Hepatocyte (in vitro differentiated cells): Measurements from ENCODE around the gene LOC101059915.
"Not testable (repeated sequence)": the region's sequence is repeated elsewhere in the genome, so short reads cannot be mapped to it uniquely, and the experiment has no call there.

Source experiments
- DNase-seq: peaks from one replicate; pipeline ENCODE4 v3.0.0-alpha.2; 2016; ENCODE audit warnings: low spot score
- H2AFZ ChIP-seq: fragments of 200-600 bp; sonication (generic); 2 replicates; pipeline ENCODE4 v1.6.0; 2016; ENCODE audit warnings: antibody characterized with exemption, mild to moderate bottlenecking
- H3K27ac ChIP-seq: fragments of 200-600 bp; sonication (generic); 2 replicates; pipeline ENCODE4 v1.5.1; 2016; ENCODE audit warnings: mild to moderate bottlenecking
- H3K27me3 ChIP-seq: fragments of 200-600 bp; sonication (generic); 2 replicates; pipeline ENCODE4 v1.6.1; 2016
- H3K36me3 ChIP-seq: fragments of 200-600 bp; sonication (generic); replicated peaks from 2 replicates; pipeline ENCODE4 v1.5.1; 2016; ENCODE audit warnings: low read depth; ENCODE audit not compliant: insufficient read depth
- H3K4me1 ChIP-seq: fragments of 200-600 bp; sonication (generic); 2 replicates; pipeline ENCODE4 v1.5.1; 2016; ENCODE audit warnings: mild to moderate bottlenecking, moderate library complexity; ENCODE audit not compliant: insufficient read depth
- H3K4me2 ChIP-seq: fragments of 200-600 bp; sonication (generic); 2 replicates; pipeline ENCODE4 v1.6.0; 2016
- H3K4me3 ChIP-seq: fragments of 200-600 bp; sonication (generic); 2 replicates; pipeline ENCODE4 v1.5.1; 2016; ENCODE audit warnings: mild to moderate bottlenecking
- H3K79me2 ChIP-seq: fragments of 200-600 bp; sonication (generic); 2 replicates; pipeline ENCODE4 v1.6.0; 2017; ENCODE audit warnings: mild to moderate bottlenecking
- H3K9me2 ChIP-seq: fragments of 200-600 bp; sonication (generic); replicated peaks from 2 replicates; pipeline ENCODE4 v1.6.0; 2017; ENCODE audit warnings: mild to moderate bottlenecking; ENCODE audit not compliant: insufficient read depth
- H3K9me3 ChIP-seq: fragments of 200-600 bp; sonication (generic); 2 replicates; pipeline ENCODE4 v1.5.1; 2016; ENCODE audit warnings: low read depth, mild to moderate bottlenecking
- H4K20me1 ChIP-seq: fragments of 200-600 bp; sonication (generic); 2 replicates; pipeline ENCODE4 v1.6.0; 2016; ENCODE audit warnings: mild to moderate bottlenecking; ENCODE audit not compliant: insufficient read depth, poor library complexity, severe bottlenecking
- EZH2 ChIP-seq: fragments of 200-600 bp; sonication (generic); IDR thresholded peaks from 2 replicates; pipeline ENCODE4 v1.6.1; 2016; ENCODE audit warnings: antibody characterized with exemption, mild to moderate bottlenecking, borderline replicate concordance
- EZH2phosphoT487 ChIP-seq: fragments of 200-600 bp; sonication (generic); IDR thresholded peaks from one replicate; pipeline ENCODE4 v1.6.1; 2018; ENCODE audit warnings: antibody characterized with exemption, mild to moderate bottlenecking, low read depth, moderate library complexity; ENCODE audit not compliant: unreplicated experiment, severe bottlenecking
- WGBS: methylation state at CpG from one replicate; pipeline ENCODE4 v1.1.6; 2016; ENCODE audit warnings: low lambda C conversion rate; ENCODE audit errors: missing lambda C conversion rate; 5-methylcytosine and 5-hydroxymethylcytosine counted together
- TF ChIP-seq, protein P1 (sequence below): fragments of 200-600 bp; sonication (generic); IDR thresholded peaks from 2 replicates; pipeline ENCODE4 v1.5.1; 2016; ENCODE audit warnings: antibody characterized with exemption, mild to moderate bottlenecking; ENCODE audit not compliant: poor library complexity

The LOC101059915 gene

DNA sequence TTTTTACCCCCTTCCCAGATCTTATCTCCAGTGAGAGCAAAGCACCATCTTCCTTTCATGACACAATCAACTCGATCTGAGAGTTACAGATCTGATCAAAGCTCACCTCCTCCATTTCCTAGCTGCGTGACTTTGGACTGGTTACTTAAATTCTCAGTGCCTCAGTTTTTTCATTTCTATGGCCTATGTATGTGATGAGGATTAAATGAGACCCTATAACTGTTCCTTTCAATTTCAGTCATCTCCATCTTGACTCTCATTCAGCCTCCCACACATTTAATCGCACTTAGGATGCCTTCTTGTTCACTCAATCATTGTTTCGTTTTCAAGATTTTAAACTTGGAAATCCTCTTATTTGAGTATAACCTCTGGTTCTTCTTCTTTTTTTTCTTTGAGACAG, 28.9 kb upstream of the LOC101059915 start:
- H4K20me1 ChIP-seq: no peaks in the 10 kb centered on the region
- no peaks in the 10 kb centered on the region for H3K9me3 ChIP-seq
- no peak for TF ChIP-seq EZH2phosphoT487
- TF ChIP-seq EZH2: no peak
- TF ChIP-seq, protein P1, sequence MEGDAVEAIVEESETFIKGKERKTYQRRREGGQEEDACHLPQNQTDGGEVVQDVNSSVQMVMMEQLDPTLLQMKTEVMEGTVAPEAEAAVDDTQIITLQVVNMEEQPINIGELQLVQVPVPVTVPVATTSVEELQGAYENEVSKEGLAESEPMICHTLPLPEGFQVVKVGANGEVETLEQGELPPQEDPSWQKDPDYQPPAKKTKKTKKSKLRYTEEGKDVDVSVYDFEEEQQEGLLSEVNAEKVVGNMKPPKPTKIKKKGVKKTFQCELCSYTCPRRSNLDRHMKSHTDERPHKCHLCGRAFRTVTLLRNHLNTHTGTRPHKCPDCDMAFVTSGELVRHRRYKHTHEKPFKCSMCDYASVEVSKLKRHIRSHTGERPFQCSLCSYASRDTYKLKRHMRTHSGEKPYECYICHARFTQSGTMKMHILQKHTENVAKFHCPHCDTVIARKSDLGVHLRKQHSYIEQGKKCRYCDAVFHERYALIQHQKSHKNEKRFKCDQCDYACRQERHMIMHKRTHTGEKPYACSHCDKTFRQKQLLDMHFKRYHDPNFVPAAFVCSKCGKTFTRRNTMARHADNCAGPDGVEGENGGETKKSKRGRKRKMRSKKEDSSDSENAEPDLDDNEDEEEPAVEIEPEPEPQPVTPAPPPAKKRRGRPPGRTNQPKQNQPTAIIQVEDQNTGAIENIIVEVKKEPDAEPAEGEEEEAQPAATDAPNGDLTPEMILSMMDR: no peak
- H3K4me1 ChIP-seq: no peaks in the 10 kb centered on the region
- no peaks in the 10 kb centered on the region for H3K79me2 ChIP-seq
- no peaks in the 10 kb centered on the region for H3K36me3 ChIP-seq
- no peak for DNase-seq
- peak overlapping the region; percentile 38 for H3K4me2 ChIP-seq
- no peaks in the 10 kb centered on the region for H3K9me2 ChIP-seq
- 73% methylated on average over 4 of the region's 4 CpGs for WGBS
- no peak overlapping the region for H3K4me3 ChIP-seq
- H2AFZ ChIP-seq: no peak overlapping the region
- no peak overlapping the region for H3K27ac ChIP-seq
- H3K27me3 ChIP-seq: no peaks in the 10 kb centered on the region

DNA sequence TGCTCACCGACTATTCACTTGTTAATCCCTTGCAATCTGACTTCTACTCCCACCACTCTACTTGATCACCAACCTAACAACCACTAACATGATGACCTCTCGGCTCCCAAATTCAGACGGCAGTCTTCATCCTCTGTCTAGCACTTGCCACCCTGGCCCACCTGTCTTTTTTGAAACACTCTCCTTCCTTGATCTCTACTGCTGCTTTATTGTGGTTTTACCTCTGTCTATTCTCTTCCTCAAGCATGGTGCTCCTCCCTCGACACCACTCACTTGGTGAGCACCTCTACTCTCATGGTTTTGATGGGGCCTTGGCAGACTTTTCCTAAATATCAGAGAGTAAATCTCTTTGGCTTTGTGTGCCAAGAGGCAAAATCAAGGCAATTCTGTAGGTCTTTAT, 27.3 kb upstream of the LOC101059915 start:
- Histone ChIP-seq H3K4me1 (no peaks in the 10 kb centered on the region), H3K27ac (no peak overlapping the region), H2AFZ (no peak overlapping the region), H3K9me3 (no peaks in the 10 kb centered on the region), H3K4me3 (no peak overlapping the region), H3K79me2 (no peaks in the 10 kb centered on the region), H3K9me2 (no peaks in the 10 kb centered on the region), H3K27me3 (no peaks in the 10 kb centered on the region), H3K36me3 (no peaks in the 10 kb centered on the region), H4K20me1 (no peaks in the 10 kb centered on the region), H3K4me2 (no peak overlapping the region)
- DNase-seq: no peak
- TF ChIP-seq EZH2phosphoT487: no peak
- TF ChIP-seq, protein P1: no peak
- TF ChIP-seq EZH2: no peak
- WGBS: 84% methylated on average over 4 of the region's 4 CpGs

DNA sequence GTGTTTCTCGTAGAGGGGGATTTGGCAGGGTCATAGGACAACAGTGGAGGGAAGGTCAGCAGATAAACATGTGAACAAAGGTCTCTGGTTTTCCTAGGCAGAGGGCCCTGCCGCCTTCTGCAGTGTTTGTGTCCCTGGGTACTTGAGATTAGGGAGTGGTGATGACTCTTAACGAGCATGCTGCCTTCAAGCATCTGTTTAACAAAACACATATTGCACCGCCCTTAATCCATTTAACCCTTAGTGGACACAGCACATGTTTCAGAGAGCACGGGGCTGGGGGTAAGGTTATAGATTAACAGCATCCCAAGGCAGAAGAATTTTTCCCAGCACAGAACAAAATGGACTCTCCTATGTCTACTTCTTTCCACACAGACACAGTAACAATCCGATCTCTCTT, 22.9 kb upstream of the LOC101059915 start:
- H3K4me1 ChIP-seq, H3K9me3 ChIP-seq, H3K4me2 ChIP-seq, H3K36me3 ChIP-seq, H3K4me3 ChIP-seq, H2AFZ ChIP-seq, H3K27ac ChIP-seq, DNase-seq, H3K27me3 ChIP-seq, H4K20me1 ChIP-seq, H3K79me2 ChIP-seq, H3K9me2 ChIP-seq: not testable (repeated sequence)
- WGBS: 55% methylated on average over 6 of the region's 6 CpGs

DNA sequence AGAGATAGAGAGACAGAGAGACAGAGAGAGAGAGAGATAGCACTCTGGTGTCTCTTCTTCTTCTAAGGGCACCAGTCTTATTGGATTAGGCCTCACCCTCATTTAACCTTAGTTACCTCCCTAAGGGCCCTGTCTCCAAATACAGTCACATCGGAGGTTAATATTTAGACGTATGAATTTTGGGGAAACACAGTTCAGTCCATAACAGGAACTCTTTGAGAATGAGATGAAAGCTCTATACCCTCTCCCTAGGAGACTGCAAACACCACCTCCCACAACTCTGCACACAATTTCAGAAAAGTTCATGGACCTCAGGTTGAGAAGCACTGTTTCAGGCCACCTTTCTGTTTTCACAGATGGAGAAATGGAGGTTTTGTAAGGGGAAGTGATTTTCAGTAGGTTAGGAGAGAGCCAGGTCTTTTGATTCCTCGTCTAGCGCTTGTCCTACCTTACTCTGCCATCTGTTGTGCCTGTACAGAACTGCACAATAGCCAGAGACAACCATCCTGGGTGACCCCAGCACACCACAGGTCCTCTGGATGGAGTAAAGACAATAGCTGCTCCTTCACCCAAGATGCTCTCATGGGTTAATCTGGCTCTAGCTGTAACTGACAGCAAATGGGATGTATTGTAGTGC, 16.9 kb upstream of the LOC101059915 start:
- Histone ChIP-seq H3K9me2 (no peaks in the 10 kb centered on the region), H3K79me2 (no peaks in the 10 kb centered on the region), H3K4me1 (no peaks in the 10 kb centered on the region), H3K27me3 (no peaks in the 10 kb centered on the region), H2AFZ (no peak overlapping the region), H4K20me1 (no peaks in the 10 kb centered on the region), H3K4me2 (no peak overlapping the region), H3K36me3 (no peaks in the 10 kb centered on the region), H3K4me3 (no peak overlapping the region), H3K9me3 (no peaks in the 10 kb centered on the region), H3K27ac (no peak overlapping the region)
- WGBS: 73% methylated on average over 4 of the region's 4 CpGs
- TF ChIP-seq EZH2phosphoT487 (no peak), EZH2 (no peak)
- TF ChIP-seq, protein P1: peak; percentile 17
- DNase-seq: no peak
